GM12878 (cell line): ENCODE results near the gene IL19. TPM values are rescaled to one million over a fixed set of nuclear protein-coding genes. Genes with fewer than 3 reads are reported as not detected.

ENCODE experiments used
- ATAC-seq: fragments of 200-7000 bp; cut with Tn5 transposase; 3 replicates; pipeline ENCODE4 v1.9.1; 2020; ENCODE audit warnings: mild to moderate bottlenecking, moderate library complexity
- BruUV-seq: library from RNA; stranded (reverse); fragments of 400-500 nt; replicated peaks from 2 replicates; lab custom pipeline; 2021; lab: Mats Ljungman, UMichigan
- CTCF ChIA-PET: fragments of 300-600 bp; sonication (Branson Sonifier 250); formaldehyde crosslinking; extraction: SDS; loops from one replicate; lab custom pipeline; 2021; ENCODE audit warnings: inconsistent platforms; lab: Yijun Ruan, JAX
- POLR2A ChIA-PET: fragments of 350-600 bp; formaldehyde crosslinking; extraction: SDS; loops from one replicate; lab custom pipeline; 2021; ENCODE audit warnings: inconsistent platforms; lab: Charles Lee
- RAD21 ChIA-PET: fragments of 300-600 bp; sonication (Branson Sonifier 250); formaldehyde crosslinking; loops from one replicate; lab custom pipeline; 2023; ENCODE audit warnings: antibody characterized with exemption; ENCODE audit not compliant: unreplicated experiment; lab: Charles Lee
- SMC1A ChIA-PET: fragments of 300-600 bp; sonication (Branson Sonifier 250); formaldehyde crosslinking; loops from one replicate; lab custom pipeline; 2023; ENCODE audit not compliant: unreplicated experiment, uncharacterized antibody; lab: Charles Lee
- DNase-seq: peaks from one replicate; pipeline ENCODE4 v3.0.0-alpha.2; 2011; ENCODE audit warnings: low read depth, low spot score
- FAIRE-seq: peaks from 3 replicates; lab custom pipeline; 2011; peaks lifted over from hg19 to GRCh38; lab: Jason Lieb, UNC
- H2AFZ ChIP-seq: 2 replicates; pipeline ENCODE4 v1.6.0; 2011; ENCODE audit warnings: low read depth, low read length, control low read depth; ENCODE audit not compliant: control insufficient read depth
- H3K27ac ChIP-seq: 2 replicates; pipeline ENCODE4 v1.5.1; 2011; ENCODE audit warnings: control low read depth; ENCODE audit not compliant: control insufficient read depth, insufficient read depth
- H3K27me3 ChIP-seq, 2 experiments: replicated peaks in 1 of 2; 2 replicates each; pipeline versions ENCODE4 v1.6.0 to v1.6.1; 2011; ENCODE audit warnings: low read length in 1 of 2; ENCODE audit not compliant: control insufficient read depth in 2 of 2, insufficient read depth in 2 of 2
- H3K36me3 ChIP-seq, 2 experiments: 2 replicates each; pipeline ENCODE4 v1.5.1; 2011; ENCODE audit warnings: low read length in 1 of 2; ENCODE audit not compliant: control insufficient read depth in 2 of 2, insufficient read depth in 2 of 2
- H3K4me1 ChIP-seq: 2 replicates; pipeline ENCODE4 v1.6.1; 2011; ENCODE audit warnings: mild to moderate bottlenecking, low read length, moderate library complexity, mixed read lengths; ENCODE audit not compliant: control insufficient read depth, insufficient read depth
- H3K4me2 ChIP-seq: 2 replicates; pipeline ENCODE4 v1.6.0; 2011; ENCODE audit warnings: control low read depth; ENCODE audit not compliant: control insufficient read depth, insufficient read depth
- H3K4me3 ChIP-seq: fragments of 200-600 bp; sonication (generic); 2 replicates; pipeline ENCODE4 v1.5.1; 2016
- H3K79me2 ChIP-seq: 2 replicates; pipeline ENCODE4 v1.6.0; 2011; ENCODE audit warnings: low read length; ENCODE audit not compliant: control insufficient read depth, insufficient read depth
- H3K9ac ChIP-seq: 2 replicates; pipeline ENCODE4 v1.8.0; 2011; ENCODE audit warnings: low read length, control low read depth, mixed read lengths; ENCODE audit not compliant: control insufficient read depth, insufficient read depth
- H3K9me3 ChIP-seq: replicated peaks from 3 replicates; pipeline ENCODE4 v1.5.1; 2011; ENCODE audit warnings: mild to moderate bottlenecking, low read length; ENCODE audit not compliant: control insufficient read depth, insufficient read depth
- H4K20me1 ChIP-seq: 2 replicates; pipeline ENCODE4 v1.6.0; 2011; ENCODE audit not compliant: control insufficient read depth, insufficient read depth
- BCL3 ChIP-seq: IDR thresholded peaks from 2 replicates; pipeline ENCODE4 v1.6.1; 2011; ENCODE audit warnings: borderline replicate concordance, low read depth, mild to moderate bottlenecking, moderate library complexity, low read length; ENCODE audit not compliant: insufficient read depth, poor library complexity, severe bottlenecking
- CBX5 ChIP-seq: sonication (generic); IDR thresholded peaks from 2 replicates; pipeline ENCODE4 v1.6.1; 2016; ENCODE audit warnings: low read depth, moderate library complexity, mild to moderate bottlenecking, inconsistent platforms
- EP300 ChIP-seq, 2 experiments: fragments of 150-350 bp in 1 of 2; IDR thresholded peaks; 2 replicates each; pipeline ENCODE4 v1.6.1; 2011 to 2012; ENCODE audit warnings: low read depth in 2 of 2, low read length in 2 of 2, borderline replicate concordance in 1 of 2, improper control_type of control experiment in 1 of 2, inconsistent platforms in 1 of 2; ENCODE audit not compliant: control insufficient read depth in 1 of 2
- HCFC1 ChIP-seq: fragments of 150-350 bp; IDR thresholded peaks from 2 replicates; pipeline ENCODE4 v1.6.1; 2014; ENCODE audit warnings: low read length
- KDM1A ChIP-seq: fragments of 200-600 bp; sonication (generic); IDR thresholded peaks from 2 replicates; pipeline ENCODE4 v1.6.1; 2016; ENCODE audit warnings: borderline replicate concordance
- LARP7 ChIP-seq: fragments of 450-650 bp; IDR thresholded peaks from 2 replicates; pipeline ENCODE4 v1.6.1; 2017; ENCODE audit warnings: mild to moderate bottlenecking
- NR2C1 ChIP-seq: fragments of 450-650 bp; IDR thresholded peaks from 2 replicates; pipeline ENCODE4 v1.6.1; 2017; ENCODE audit warnings: antibody characterized with exemption, mild to moderate bottlenecking, moderate library complexity
- PAX8 ChIP-seq: fragments of 450-650 bp; IDR thresholded peaks from 2 replicates; pipeline ENCODE4 v1.6.1; 2017; ENCODE audit warnings: mild to moderate bottlenecking, moderate library complexity
- RELB ChIP-seq: fragments of 450-650 bp; IDR thresholded peaks from 2 replicates; pipeline ENCODE4 v1.6.1; 2017; ENCODE audit warnings: low read depth, mild to moderate bottlenecking, moderate library complexity
- STAT1 ChIP-seq: fragments of 450-650 bp; conservative IDR thresholded peaks from 2 replicates; pipeline ENCODE4 v1.6.1; 2014; ENCODE audit warnings: antibody characterized with exemption, mild to moderate bottlenecking
- STAT3 ChIP-seq: IDR thresholded peaks from 2 replicates; pipeline ENCODE4 v1.6.1; 2011; ENCODE audit warnings: low read depth, low read length, improper control_type of control experiment
- ZBTB33 ChIP-seq: fragments of 450-650 bp; IDR thresholded peaks from 2 replicates; pipeline ENCODE4 v1.6.1; 2017; ENCODE audit warnings: mild to moderate bottlenecking
- WGBS: methylation state at CpG from one replicate; pipeline ENCODE4 v1.1.6; 2016; ENCODE audit warnings: low lambda C conversion rate; ENCODE audit not compliant: insufficient replicate concordance, insufficient coverage; ENCODE audit errors: missing lambda C conversion rate; 5-methylcytosine and 5-hydroxymethylcytosine counted together
- in situ Hi-C: fragments of 300-500 bp; cut with MboI; formaldehyde crosslinking; loops from 9 replicates; pipeline ENCODE4 v1.14.3; 2018; ENCODE audit warnings: mixed read lengths
- intact Hi-C: fragments of 100-400 bp; cut with micrococcal nuclease; formaldehyde crosslinking; loops from one replicate; pipeline ENCODE4 v1.14.2; 2022; ENCODE audit not compliant: unreplicated experiment
- polyA plus RNA-seq, 11 experiments: library from polyadenylated mRNA; depleted of rRNA in 4 of 11; unstranded in 6 of 11; stranded (reverse) in 5 of 11; fragments of >200 nt; fragmentation: Nextera tagmentation in 4 of 11; fragmentation: Illumina TruSeq in 1 of 11; extraction: Ambion mirVana in 4 of 11; extraction: Trizol in 1 of 11; gene quantifications; 1 replicate in 1 of 11; 2 replicates in 10 of 11; pipeline versions ENCODE4 v1.2.1 to v1.2.3, GENCODE V29; 2011 to 2016; ENCODE audit warnings: inconsistent platforms in 2 of 11, missing spikeins in 2 of 11, low read depth in 1 of 11
- total RNA-seq, 4 experiments: library from RNA; depleted of rRNA in 3 of 4; stranded (reverse); fragments of >200 nt in 3 of 4; fragmentation: Illumina TruSeq in 1 of 4; extraction: Trizol in 1 of 4; gene quantifications; 2 replicates each; pipeline versions ENCODE4 v1.2.1 to v1.2.3, GENCODE V29; 2013 to 2021
- TF ChIP-seq, protein P1 (sequence below): IDR thresholded peaks from 2 replicates; pipeline ENCODE4 v1.6.1; 2011; ENCODE audit warnings: low read depth, mild to moderate bottlenecking, low read length, moderate library complexity, borderline replicate concordance; ENCODE audit errors: extremely low read depth

IL19 gene
- total and polyA plus RNA-seq, 10 of the 15 experiments (the other 5 are each of a cell fraction or from before 2014, with no cell fraction given) = 0.10 to 0.73 (median 0.28) TPM; not detected in 6

DNA sequence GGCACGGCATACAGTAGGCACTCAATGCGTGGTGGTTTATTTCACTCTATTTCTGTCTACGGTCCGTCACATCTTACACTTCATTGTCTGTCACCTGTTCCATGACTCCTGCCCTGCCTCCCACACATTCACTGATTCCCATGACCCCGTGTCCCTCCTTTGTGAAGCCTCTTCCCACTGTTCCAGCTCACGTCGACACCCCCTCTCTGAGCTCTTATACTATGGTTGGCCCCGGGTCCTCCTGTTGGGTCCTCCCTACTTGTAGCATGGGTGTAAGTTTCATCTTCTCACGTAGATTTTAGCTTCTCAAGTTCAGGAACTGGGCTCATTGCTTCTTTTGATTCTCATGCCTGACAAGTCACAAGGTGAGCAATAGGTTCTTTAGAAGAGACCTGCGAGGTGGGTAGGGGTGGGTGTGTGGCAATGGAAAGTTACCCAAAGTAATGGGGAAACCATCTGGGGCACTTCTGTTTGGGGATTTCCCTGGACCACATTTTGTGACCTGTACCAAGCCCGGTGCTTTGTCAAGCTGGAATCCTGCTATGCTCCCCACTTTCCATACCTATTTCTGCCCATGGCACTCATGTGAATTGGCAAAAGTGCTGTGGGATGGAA is 23.8 kb downstream of the IL19 start:
- no peak for ATAC-seq
- 36% methylated on average over 11 of the region's 11 CpGs for WGBS
- FAIRE-seq = no peak
- TF ChIP-seq RELB (peak; percentile 15; the same call in 1 of the 2 replicates), CBX5 (no peak), EP300 (IDR thresholded peaks at IDR 0.05; ENCODE audit: borderline replicate concordance in 1 of 2, control insufficient read depth in 1 of 2, low read depth in 2 of 2, low read length in 2 of 2) (peak in 1 of 2 experiments; percentile 24; a peak in 1 of 4 replicates), PAX8 (no peak), HCFC1 (no peak), BCL3 (no peak), LARP7 (no peak), KDM1A (no peak), NR2C1 (no peak), STAT3 (no peak), STAT1 (no peak), ZBTB33 (no peak)
- TF ChIP-seq, protein P1, sequence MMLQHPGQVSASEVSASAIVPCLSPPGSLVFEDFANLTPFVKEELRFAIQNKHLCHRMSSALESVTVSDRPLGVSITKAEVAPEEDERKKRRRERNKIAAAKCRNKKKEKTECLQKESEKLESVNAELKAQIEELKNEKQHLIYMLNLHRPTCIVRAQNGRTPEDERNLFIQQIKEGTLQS = no peak

More for the DNA sequence above, 23.8 kb downstream of the IL19 start:
- ChIA-PET CTCF (interaction anchor here (0.6 to 18.5 kb wide), 13 partner anchors 9 to 188 kb away, joined by 3 to 805 read pairs (median 6); partner anchors contain the start of gene IL19), SMC1A (interaction anchor here (0.5 to 4.6 kb wide), 16 partner anchors 10 to 139 kb away, joined by 3 to 161 read pairs (median 6); partner anchors contain the start of genes IL10 and IL19), POLR2A (interaction anchor here (0.5 to 2.6 kb wide), 9 partner anchors 9 to 132 kb away, joined by 3 to 23 read pairs (median 6); partner anchors contain the start of genes IL10 and IL19), RAD21 (interaction anchor here (0.6 to 2.5 kb wide), 15 partner anchors 9 to 1509 kb away, joined by 3 to 50 read pairs (median 4); partner anchors contain the start of genes IL10 and IL19)
- Histone ChIP-seq H3K4me1 (peaks cover 52% of the 10 kb centered on the region), H3K79me2 (peaks cover 1% of the 10 kb centered on the region), H3K9ac (no peak overlapping the region), H3K4me3 (no peak overlapping the region), H3K9me3 (no peaks in the 10 kb centered on the region), H3K36me3 (no peaks in the 10 kb centered on the region), H2AFZ (peak overlapping the region; percentile 53), H3K27me3 (no peaks in the 10 kb centered on the region), H4K20me1 (no peaks in the 10 kb centered on the region), H3K27ac (no peak overlapping the region; the same call in 1 of the 2 replicates), H3K4me2 (peak overlapping the region; percentile 52)
- in situ Hi-C loops (no loop called here), intact Hi-C loops (no loop called here)
- DNase-seq = no peak
- BruUV-seq = no TSS peak
